GM20000 (cell line): ENCODE results near the gene SIGLEC15.

Experiments used
- DNase-seq: peaks from one replicate; pipeline ENCODE4 v3.0.0; 2012; ENCODE audit warnings: low spot score
- CTCF ChIP-seq: IDR thresholded peaks from 2 replicates; pipeline ENCODE4 v1.5.1; 2012; ENCODE audit warnings: mild to moderate bottlenecking, control low read depth; ENCODE audit errors: extremely low read depth, missing control alignments

SIGLEC15 gene

GRCh38 chr18:45834306-45834705 is 8.8 kb downstream of the SIGLEC15 start:
- DNase-seq = no peak
- no peak for TF ChIP-seq CTCF

- DNase-seq = no peak
- TF ChIP-seq CTCF = no peak
Observed at GRCh38 chr18:45835057-45835636, 9.7 kb downstream of the SIGLEC15 start.

- no peak for TF ChIP-seq CTCF
- DNase-seq = no peak
Observed at GRCh38 chr18:45836242-45837205, 11.0 kb downstream of the SIGLEC15 start.

GRCh38 chr18:45837283-45838070 is 12.0 kb downstream of the SIGLEC15 start:
- no peak for TF ChIP-seq CTCF
- peak; percentile 49 for DNase-seq

- DNase-seq = no peak
- TF ChIP-seq CTCF = no peak
Observed at GRCh38 chr18:45838302-45839070, 13.0 kb downstream of the SIGLEC15 start.

DNA sequence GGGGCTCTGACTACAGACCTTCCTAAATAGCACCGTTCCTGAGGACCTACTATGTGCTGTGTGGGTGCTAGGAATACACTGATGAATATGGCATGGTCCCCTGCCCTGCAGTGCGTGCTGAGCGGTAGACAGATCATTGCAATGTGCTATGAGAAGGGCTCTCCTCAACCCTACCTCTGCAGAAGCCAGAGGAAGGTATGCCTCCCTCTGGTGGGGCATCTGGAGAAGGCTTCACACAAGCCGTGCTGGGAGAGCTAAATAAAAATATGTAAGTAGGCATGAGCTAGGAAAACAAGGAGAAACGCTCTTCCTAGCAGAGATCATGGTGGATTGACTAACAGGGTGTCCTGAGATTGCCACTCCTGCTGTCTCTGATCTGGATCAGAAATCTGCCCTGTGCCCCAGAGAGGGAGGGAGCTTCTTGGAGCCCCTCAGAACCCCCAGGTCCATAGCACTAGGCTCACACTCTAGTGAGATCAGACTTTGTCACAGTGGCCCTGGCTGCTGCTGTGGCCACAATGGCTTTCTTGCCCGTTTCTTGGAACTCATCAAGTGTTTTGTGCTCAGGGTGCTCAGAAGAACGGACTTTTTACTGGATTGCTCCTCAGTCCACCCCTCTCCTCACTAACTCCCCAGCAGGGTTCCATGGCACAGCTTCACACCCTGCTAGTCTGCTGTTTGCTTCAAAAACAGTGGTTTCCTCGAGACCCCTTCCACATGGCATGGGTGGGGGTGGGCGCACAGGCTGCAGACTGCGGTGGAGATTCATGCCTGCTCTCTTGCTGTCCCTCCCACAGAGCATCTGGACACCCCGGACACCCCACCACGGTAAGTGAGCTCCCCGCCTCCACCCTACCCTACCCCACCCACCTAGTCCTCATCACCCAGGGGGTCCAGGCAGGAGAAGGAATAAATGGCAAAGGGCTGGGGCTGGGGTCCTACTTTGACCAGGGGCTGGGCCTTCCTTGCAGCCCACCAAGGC is 14.2 kb downstream of the SIGLEC15 start:
- DNase-seq = no peak
- TF ChIP-seq CTCF = no peak
